Activated CD4-positive, alpha-beta T cell treated with anti-CD3 and anti-CD28 coated beads, Interleukin-2, amount 10 ng/mL, durations not matched to agents 7 days and 5 days (primary cell): ENCODE data around the gene TBC1D22A. TPM values are rescaled to one million over a fixed set of nuclear protein-coding genes. Genes with fewer than 3 reads are reported as not detected.

Experiments
- CTCF ChIA-PET: fragments of 350-600 bp; sonication (Branson Sonifier 250); formaldehyde crosslinking; loops from one replicate; lab custom pipeline; 2021; ENCODE audit warnings: antibody characterized with exemption; lab: Charles Lee
- POLR2A ChIA-PET: fragments of 350-600 bp; sonication (Branson Sonifier 250); formaldehyde crosslinking; loops from one replicate; lab custom pipeline; 2021; ENCODE audit warnings: antibody characterized with exemption; lab: Charles Lee
- DNase-seq: peaks from one replicate; pipeline ENCODE4 v3.0.0-alpha.2; 2020
- H3K27ac Mint-ChIP-seq: one replicate; pipeline ENCODE4 v1.8.0; 2021; ENCODE audit warnings: mild to moderate bottlenecking, moderate library complexity, mixed read lengths
- H3K27me3 Mint-ChIP-seq: one replicate; pipeline ENCODE4 v1.8.0; 2021; ENCODE audit warnings: mixed read lengths
- H3K36me3 Mint-ChIP-seq: one replicate; pipeline ENCODE4 v1.8.0; 2021; ENCODE audit warnings: low read depth, mixed read lengths
- H3K4me1 Mint-ChIP-seq: one replicate; pipeline ENCODE4 v1.8.0; 2021; ENCODE audit warnings: mixed read lengths
- H3K4me3 Mint-ChIP-seq: one replicate; pipeline ENCODE4 v1.8.0; 2021; ENCODE audit warnings: mild to moderate bottlenecking, moderate library complexity, mixed read lengths
- H3K9me3 Mint-ChIP-seq: one replicate; pipeline ENCODE4 v1.8.0; 2021; ENCODE audit warnings: mixed read lengths
- total RNA-seq, 2 experiments: library from RNA; stranded (reverse); gene quantifications; one replicate each; pipeline ENCODE4 v1.2.3, GENCODE V29; 2021

Gene TBC1D22A
- total RNA-seq, 2 experiments from 2014 or later: 34.1 to 39.2 TPM

DNA sequence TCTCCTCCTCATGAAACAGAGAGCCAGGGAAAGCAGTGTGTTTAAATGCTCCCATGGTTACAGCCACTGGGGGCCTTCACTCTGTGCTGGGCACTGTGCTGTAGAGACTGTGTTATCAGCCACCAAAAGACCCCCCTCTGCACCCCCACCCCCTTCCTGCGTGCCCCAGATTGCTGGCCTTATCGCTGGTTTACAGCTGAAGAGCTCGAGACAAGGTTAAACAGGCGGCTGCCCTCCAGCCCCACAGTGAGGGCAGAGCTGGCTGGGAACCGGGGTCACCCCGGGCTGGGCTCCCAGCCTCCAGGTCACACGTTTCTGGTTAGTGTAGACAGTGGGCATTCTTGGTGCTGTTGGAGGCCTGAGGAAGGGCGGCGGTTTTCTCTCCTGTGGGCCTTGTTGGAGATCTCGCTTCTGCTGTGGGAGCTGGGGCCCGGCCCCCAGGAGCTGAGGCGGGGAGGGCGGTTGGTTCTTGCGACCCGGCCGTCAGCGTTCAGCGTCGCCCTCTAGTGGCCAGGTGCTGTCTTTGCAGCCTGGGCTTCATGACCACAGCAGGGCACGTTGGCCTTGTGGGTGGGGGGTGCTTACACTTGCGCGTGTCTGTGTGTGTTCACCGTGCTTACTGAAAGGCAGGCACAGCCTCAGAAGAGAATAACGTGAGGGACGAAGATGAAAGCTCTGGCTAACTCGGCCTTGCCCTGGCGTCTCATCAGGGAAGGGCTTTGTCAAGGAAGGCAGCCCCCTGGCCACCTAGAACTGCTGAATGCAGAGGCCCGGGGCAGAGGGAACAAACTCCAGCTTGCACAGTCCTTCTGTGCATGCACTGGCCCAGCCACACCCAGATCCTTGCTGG lies 40.8 kb downstream of the TBC1D22A start:
- ChIA-PET CTCF (interaction anchor here (1.4 to 4.3 kb wide), 9 partner anchors 9 to 242 kb away, joined by 4 to 35 read pairs (median 8); partner anchors contain the start of gene TBC1D22A), POLR2A (no interaction called here)
- Mint-ChIP-seq H3K27ac (peak overlapping the region; percentile 38), H3K9me3 (no peaks in the 10 kb centered on the region), H3K27me3 (no peaks in the 10 kb centered on the region), H3K4me3 (no peak overlapping the region), H3K4me1 (peaks cover 44% of the 10 kb centered on the region), H3K36me3 (peaks cover 48% of the 10 kb centered on the region)
- DNase-seq: peak; percentile 73

DNA sequence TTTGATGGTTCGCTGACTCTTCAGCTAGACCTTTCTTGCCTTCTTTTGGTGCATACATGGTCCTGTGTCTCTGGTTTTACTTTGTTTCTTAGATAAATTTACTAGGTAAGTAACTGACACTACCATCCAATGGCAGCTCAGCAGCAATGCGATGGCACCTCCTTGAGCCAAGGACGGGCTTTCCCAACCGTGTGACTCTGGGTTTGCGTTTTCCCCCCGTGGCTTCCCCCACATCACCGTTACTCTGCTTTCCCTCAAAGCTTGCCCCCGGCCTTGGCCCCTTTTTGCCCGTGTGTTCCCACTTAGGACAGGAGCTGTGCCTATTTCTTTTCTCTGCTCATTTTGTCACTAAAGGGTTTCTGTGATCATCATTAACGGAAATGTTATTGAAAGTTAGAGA lies 41.5 kb downstream of the TBC1D22A start:
- Mint-ChIP-seq H3K4me1 (peaks cover 39% of the 10 kb centered on the region), H3K27me3 (no peaks in the 10 kb centered on the region), H3K36me3 (peaks cover 45% of the 10 kb centered on the region), H3K27ac (no peak overlapping the region), H3K9me3 (no peaks in the 10 kb centered on the region), H3K4me3 (no peak overlapping the region)
- POLR2A ChIA-PET: no interaction called here
- CTCF ChIA-PET: interaction anchor here (0.8 to 4.3 kb wide), 9 partner anchors 8 to 242 kb away, joined by 4 to 35 read pairs (median 5); partner anchors contain the start of gene TBC1D22A
- no peak for DNase-seq

DNA sequence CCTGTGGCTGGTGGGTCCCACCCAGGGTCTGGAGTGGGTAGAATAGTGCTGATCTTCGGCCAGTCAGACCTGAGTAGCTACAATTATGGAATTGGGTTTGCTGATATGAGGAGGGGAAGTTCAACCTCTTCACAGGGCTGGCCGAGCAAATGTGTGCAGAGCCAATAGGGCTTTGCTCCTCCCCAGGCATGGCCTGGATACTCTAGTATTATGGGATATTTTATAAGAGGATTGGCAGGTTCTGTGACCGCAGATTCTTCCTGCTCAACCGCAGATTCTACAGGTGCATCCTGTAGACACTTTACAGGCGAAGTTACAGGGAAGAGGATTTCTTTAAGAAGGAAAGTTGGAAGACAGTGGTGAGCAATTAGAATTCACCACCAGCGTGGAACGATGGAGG lies 44.3 kb downstream of the TBC1D22A start:
- Mint-ChIP-seq H3K9me3 (no peaks in the 10 kb centered on the region), H3K4me1 (peaks cover 34% of the 10 kb centered on the region), H3K27me3 (no peaks in the 10 kb centered on the region), H3K27ac (peak overlapping the region; percentile 27), H3K36me3 (peaks cover 27% of the 10 kb centered on the region), H3K4me3 (no peak overlapping the region)
- CTCF ChIA-PET: interaction anchor here (0.7 to 0.8 kb wide), 2 partner anchors 8 to 602 kb away, joined by 3 read pairs; no protein-coding TSS in a partner anchor
- POLR2A ChIA-PET: no interaction called here
- no peak for DNase-seq

DNA sequence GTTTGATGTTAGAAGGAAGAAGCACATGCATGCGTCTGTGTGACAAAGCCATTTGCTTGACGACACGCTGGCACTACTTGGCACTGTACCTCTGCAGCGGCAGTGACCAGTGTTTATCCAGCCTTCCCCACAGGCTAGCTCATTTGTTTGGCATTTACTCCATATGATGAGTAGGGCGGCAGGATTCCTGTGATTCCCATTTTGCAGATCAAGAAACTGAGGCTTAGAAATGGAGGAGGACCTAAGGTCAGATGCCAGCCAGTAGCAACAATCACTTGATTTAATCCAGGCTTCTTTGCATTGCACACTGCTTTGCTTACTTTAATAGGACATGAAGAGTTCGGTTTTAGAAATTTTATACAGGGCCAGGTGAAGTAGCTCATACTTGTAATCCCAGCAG lies 45.0 kb downstream of the TBC1D22A start:
- no peak overlapping the region for H3K4me3 Mint-ChIP-seq
- H3K27me3 Mint-ChIP-seq: no peaks in the 10 kb centered on the region
- H3K4me1 Mint-ChIP-seq: peaks cover 30% of the 10 kb centered on the region
- DNase-seq: no peak
- ChIA-PET POLR2A (no interaction called here), CTCF (interaction anchor here (0.8 kb wide), 1 partner anchor 9 kb away, joined by 3 read pairs; no protein-coding TSS in a partner anchor)
- H3K27ac Mint-ChIP-seq: no peak overlapping the region
- H3K9me3 Mint-ChIP-seq: no peaks in the 10 kb centered on the region
- peaks cover 21% of the 10 kb centered on the region for H3K36me3 Mint-ChIP-seq

DNA sequence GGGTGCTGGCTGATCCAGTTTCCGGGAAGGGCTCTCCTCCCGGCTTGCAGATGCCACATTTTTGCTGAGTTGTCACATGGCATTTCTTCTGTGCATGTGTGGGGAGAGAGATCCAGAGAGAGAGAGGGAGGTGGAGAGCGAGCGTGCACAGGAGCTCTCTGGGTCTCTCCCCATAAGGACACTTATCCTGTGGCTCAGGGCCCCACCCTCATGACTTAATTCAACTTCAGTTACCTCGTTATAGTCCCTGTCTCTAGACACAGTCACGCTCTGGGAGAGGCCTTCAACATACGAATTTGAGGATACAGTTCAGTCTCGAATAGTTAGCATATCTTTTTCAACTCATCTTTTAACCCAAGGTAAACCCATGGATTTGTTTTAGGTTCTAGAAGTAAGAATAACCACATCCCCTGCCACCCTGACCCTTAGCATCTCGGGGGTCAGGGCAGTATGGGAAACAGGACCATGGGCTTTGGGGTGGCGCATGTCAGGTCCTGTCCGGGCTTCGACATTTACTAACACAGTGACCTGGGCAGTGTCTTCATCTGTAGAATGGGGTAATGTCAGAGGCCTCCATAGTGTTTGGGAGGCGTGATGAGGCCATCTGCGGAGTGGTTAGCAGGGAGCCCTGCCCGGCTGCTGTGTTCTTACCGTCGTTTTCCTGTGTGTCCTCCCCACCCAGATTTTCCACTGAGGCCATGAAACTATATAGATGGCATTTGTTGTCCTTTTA lies 46.9 kb downstream of the TBC1D22A start:
- CTCF ChIA-PET: no interaction called here
- H3K36me3 Mint-ChIP-seq: peaks cover 22% of the 10 kb centered on the region
- no peaks in the 10 kb centered on the region for H3K27me3 Mint-ChIP-seq
- H3K27ac Mint-ChIP-seq: no peak overlapping the region
- H3K4me1 Mint-ChIP-seq: peaks cover 19% of the 10 kb centered on the region
- POLR2A ChIA-PET: no interaction called here
- no peaks in the 10 kb centered on the region for H3K9me3 Mint-ChIP-seq
- DNase-seq: no peak
- no peak overlapping the region for H3K4me3 Mint-ChIP-seq

DNA sequence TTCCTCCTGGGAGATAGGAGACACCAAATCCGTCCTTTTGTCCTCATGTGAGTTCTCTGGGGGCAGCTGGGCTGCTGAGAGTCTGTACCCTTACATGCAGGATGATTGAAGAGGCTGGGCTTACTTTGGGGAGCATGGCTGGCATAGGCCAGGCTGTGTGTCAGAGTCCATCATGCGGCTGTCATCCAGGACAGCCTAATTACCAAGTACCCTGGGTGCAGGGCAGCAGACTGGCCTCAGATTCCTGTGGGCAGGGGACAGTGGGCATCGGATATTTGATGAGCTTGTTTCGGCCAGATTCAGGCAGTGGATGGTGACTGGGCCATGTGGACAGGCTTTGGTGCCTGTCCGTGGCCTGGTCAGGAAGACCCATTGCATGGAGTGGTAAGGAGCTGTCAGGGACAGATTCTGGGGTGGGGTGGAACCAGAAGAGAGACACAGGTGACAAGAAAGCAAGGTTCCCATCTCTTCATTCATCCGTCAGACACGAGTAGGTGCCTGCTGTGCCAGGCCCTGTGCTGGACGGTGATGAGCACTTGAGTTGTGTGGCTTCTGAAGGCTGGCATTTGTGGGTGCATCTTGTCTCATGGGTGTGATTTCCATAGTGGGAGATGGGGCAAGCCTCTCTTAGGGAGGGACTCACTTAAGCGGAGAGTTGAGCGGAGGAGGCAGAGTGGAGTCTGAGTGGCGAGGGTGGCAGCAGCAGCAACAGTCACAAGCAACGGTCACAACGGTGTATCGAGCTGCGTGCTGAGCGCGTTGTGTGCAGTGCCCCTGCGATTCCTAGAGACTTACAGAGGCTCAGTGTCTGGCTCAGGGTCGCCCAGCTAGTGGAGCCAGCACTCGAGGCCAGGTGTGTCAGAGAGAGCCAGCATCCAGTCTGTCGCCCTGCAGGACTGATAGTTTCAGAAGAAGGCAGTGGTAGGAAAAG lies 48.7 kb downstream of the TBC1D22A start:
- peaks cover 20% of the 10 kb centered on the region for H3K36me3 Mint-ChIP-seq
- H3K4me3 Mint-ChIP-seq: no peak overlapping the region
- no peak for DNase-seq
- CTCF ChIA-PET: interaction anchor here (1.5 kb wide), 1 partner anchor 8 kb away, joined by 5 read pairs; no protein-coding TSS in a partner anchor
- peaks cover 17% of the 10 kb centered on the region for H3K4me1 Mint-ChIP-seq
- no peaks in the 10 kb centered on the region for H3K9me3 Mint-ChIP-seq
- H3K27ac Mint-ChIP-seq: peak overlapping the region; percentile 34
- POLR2A ChIA-PET: no interaction called here
- no peaks in the 10 kb centered on the region for H3K27me3 Mint-ChIP-seq

DNA sequence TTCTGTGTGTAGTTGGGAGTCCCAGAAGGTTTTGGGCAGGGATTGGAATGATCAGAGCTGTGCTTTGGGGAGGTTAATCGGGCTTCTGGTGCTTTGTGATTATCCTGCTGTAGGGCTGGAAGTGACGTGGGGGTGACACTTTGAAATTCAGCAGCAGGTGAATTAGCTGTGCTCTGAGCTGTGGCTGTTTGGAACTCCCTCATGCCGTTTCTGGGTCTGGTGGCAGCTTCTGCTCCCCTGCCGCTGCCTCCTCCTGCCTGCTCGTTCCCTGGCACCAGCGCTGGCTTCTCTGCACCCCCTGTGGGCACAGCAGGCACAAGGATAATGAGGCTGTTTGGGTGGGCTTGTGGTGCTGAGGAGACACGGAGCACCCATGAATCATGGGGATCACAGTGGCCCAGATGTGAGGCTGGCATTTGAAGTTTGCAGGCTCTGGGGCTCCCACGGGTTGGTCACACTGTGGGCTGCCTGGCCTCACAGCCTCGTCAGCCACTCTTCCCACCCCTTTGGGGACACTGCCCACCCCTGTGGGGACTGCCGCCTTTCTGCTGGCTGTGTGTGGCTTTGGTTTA lies 49.7 kb downstream of the TBC1D22A start:
- H3K9me3 Mint-ChIP-seq: no peaks in the 10 kb centered on the region
- ChIA-PET CTCF (interaction anchor here (1.5 kb wide), 1 partner anchor 9 kb away, joined by 5 read pairs; no protein-coding TSS in a partner anchor), POLR2A (no interaction called here)
- no peak overlapping the region for H3K27ac Mint-ChIP-seq
- peaks cover 19% of the 10 kb centered on the region for H3K36me3 Mint-ChIP-seq
- H3K27me3 Mint-ChIP-seq: no peaks in the 10 kb centered on the region
- peaks cover 14% of the 10 kb centered on the region for H3K4me1 Mint-ChIP-seq
- H3K4me3 Mint-ChIP-seq: no peak overlapping the region
- no peak for DNase-seq

DNA sequence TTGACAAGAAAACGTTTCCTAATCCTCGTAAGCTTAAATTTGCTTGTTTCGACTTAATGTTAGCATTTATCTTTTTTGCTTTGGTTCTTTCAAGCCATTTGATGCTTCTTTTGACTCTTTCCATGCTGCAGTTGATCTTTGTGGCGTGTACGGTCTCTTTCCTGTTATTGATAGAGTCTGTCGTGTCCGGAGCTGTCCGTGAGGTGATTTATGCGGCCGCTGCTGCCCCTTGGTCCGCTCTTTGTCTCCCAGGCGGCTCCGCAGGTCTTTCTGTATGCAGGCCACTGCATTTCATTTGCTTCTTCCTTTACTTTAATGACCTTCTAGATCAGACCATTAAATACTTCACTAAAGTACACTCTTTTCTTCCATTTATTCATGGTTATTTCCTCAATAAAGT lies 50.3 kb downstream of the TBC1D22A start:
- no peaks in the 10 kb centered on the region for H3K27me3 Mint-ChIP-seq
- POLR2A ChIA-PET: no interaction called here
- H3K27ac Mint-ChIP-seq: peak overlapping the region; percentile 71
- peaks cover 2% of the 10 kb centered on the region for H3K9me3 Mint-ChIP-seq
- CTCF ChIA-PET: interaction anchor here (1.5 kb wide), 1 partner anchor 9 kb away, joined by 5 read pairs; no protein-coding TSS in a partner anchor
- H3K4me1 Mint-ChIP-seq: peaks cover 12% of the 10 kb centered on the region
- no peak for DNase-seq
- no peak overlapping the region for H3K4me3 Mint-ChIP-seq
- H3K36me3 Mint-ChIP-seq: peaks cover 21% of the 10 kb centered on the region

DNA sequence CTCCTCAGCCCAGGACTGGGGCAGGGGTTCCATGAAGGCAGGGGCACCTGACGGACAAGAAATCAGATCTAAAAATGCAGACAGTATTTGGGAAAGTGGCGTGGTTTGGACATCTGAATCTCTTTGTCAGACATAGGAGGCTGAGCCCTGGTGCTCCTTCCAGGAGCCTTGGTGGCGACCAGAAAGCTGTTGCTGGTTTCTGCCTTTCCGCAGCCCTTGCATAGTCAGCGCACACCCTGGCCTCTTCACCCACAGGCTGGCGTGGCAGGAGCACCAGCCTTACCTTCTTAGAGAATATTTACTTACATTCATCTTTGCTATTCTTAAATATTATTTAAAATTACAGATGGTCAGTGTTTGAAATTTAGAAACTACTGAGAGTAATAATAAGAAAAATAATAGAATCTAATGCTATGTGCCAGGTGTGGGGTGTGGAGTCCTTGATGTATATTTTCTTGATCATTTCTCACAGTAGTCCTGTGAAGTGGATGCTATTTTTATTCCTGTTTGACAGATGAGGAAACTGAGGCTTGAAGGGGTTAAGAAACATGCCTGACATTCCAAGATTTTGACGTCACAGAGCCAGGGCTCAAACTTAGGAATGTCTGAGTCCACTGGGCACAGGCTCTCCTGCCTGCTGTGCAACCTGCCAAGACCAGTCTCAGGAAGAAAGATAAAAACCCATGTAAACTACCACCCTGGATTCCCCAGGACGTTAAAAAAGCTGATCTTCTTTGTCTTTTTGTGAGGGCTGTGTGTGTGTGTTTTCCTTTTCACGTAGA lies 51.6 kb downstream of the TBC1D22A start:
- ChIA-PET POLR2A (no interaction called here), CTCF (no interaction called here)
- H3K4me3 Mint-ChIP-seq: no peak overlapping the region
- DNase-seq: no peak
- H3K27me3 Mint-ChIP-seq: no peaks in the 10 kb centered on the region
- peaks cover 29% of the 10 kb centered on the region for H3K36me3 Mint-ChIP-seq
- peaks cover 2% of the 10 kb centered on the region for H3K9me3 Mint-ChIP-seq
- no peak overlapping the region for H3K27ac Mint-ChIP-seq
- H3K4me1 Mint-ChIP-seq: peaks cover 12% of the 10 kb centered on the region

DNA sequence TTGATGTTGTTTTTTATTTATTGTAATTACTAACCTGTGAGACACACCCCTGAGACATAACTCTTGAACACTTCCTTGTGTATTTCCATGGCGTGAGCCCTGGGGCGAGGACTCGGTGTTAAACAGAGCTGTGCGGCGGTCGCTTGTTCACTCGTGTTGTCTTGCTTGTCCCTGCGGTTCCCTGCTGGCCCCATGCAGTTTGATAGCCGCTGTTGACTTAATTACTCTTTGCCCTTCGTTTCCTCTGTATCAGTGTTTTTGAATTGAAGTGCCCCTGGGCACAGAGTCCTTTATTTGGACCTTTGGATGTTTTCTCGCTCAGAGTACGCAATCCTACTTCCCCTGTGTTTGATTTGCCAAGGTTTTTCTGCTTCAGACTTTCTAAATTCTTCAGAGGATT lies 52.7 kb downstream of the TBC1D22A start:
- H3K9me3 Mint-ChIP-seq: peaks cover 2% of the 10 kb centered on the region
- ChIA-PET POLR2A (no interaction called here), CTCF (no interaction called here)
- no peaks in the 10 kb centered on the region for H3K27me3 Mint-ChIP-seq
- H3K27ac Mint-ChIP-seq: peak overlapping the region; percentile 7
- peaks cover 12% of the 10 kb centered on the region for H3K4me1 Mint-ChIP-seq
- peaks cover 35% of the 10 kb centered on the region for H3K36me3 Mint-ChIP-seq
- DNase-seq: no peak
- no peak overlapping the region for H3K4me3 Mint-ChIP-seq

DNA sequence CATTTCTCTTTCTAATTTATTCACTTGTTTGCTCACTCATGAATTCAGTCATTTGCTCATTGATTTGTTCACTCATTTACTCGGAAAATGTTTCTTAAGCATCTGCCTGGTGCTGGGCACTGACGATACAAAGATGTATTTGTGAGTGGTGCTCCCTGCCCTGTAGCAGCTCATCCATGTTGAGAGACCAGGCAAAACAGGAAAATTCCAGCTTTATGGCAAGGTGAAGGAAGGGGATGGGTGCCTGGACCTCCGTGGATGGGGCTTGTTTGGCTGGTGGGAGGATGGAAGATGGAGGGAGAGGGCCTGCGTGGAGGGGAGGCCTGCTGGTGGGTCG lies 53.1 kb downstream of the TBC1D22A start:
- DNase-seq: no peak
- ChIA-PET CTCF (no interaction called here), POLR2A (no interaction called here)
- Mint-ChIP-seq H3K4me1 (peaks cover 12% of the 10 kb centered on the region), H3K36me3 (peaks cover 39% of the 10 kb centered on the region), H3K9me3 (peaks cover 2% of the 10 kb centered on the region), H3K27ac (peak overlapping the region; percentile 7), H3K27me3 (no peaks in the 10 kb centered on the region), H3K4me3 (no peak overlapping the region)
